SH-SY5Y (cell line): ENCODE data around the gene PCDHGC3.

Experiments used
- GATA2 ChIP-seq: IDR thresholded peaks from 2 replicates; pipeline ENCODE4 v1.6.1; 2011; ENCODE audit warnings: mild to moderate bottlenecking, low read depth, low read length
- GATA3 ChIP-seq: IDR thresholded peaks from 2 replicates; pipeline ENCODE4 v1.6.1; 2011; ENCODE audit warnings: low read depth, mild to moderate bottlenecking, low read length, moderate library complexity

The PCDHGC3 gene

GRCh38 chr5:141475625-141476131 lies at the start of gene PCDHGC3:
Gene PCDHGC3, plus strand, starts transcription at chr5:141475966. Its CDS starts 151 bp downstream, at chr5:141476117.
- TF ChIP-seq GATA2 (0 out of 2 replicates have a peak, but pooled peaks have one; percentile 24), GATA3 (no peak)

GRCh38 chr5:141427783-141428426 lies 47.9 kb upstream of the PCDHGC3 start:
- TF ChIP-seq GATA2 (no peak), GATA3 (no peak)

GRCh38 chr5:141430332-141431113 lies 45.2 kb upstream of the PCDHGC3 start, which contains the start of gene PCDHGA12:
Gene PCDHGA12, plus strand, starts transcription at chr5:141430507. Its CDS starts 253 bp downstream, at chr5:141430760.
- TF ChIP-seq GATA3 (no peak), GATA2 (no peak)

GRCh38 chr5:141431286-141431685 lies 44.5 kb upstream of the PCDHGC3 start:
- TF ChIP-seq GATA2: no peak
- TF ChIP-seq GATA3: no peak

GRCh38 chr5:141434006-141434405 lies 41.8 kb upstream of the PCDHGC3 start:
- TF ChIP-seq GATA2: no peak
- no peak for TF ChIP-seq GATA3

GRCh38 chr5:141437221-141437620 lies 38.5 kb upstream of the PCDHGC3 start:
- TF ChIP-seq GATA3 (no peak), GATA2 (no peak)

- no peak for TF ChIP-seq GATA3
- no peak for TF ChIP-seq GATA2
These were observed 36.2 kb upstream of the PCDHGC3 start for GRCh38 chr5:141439411-141440141.

GRCh38 chr5:141440341-141440740 lies 35.4 kb upstream of the PCDHGC3 start:
- TF ChIP-seq GATA3 (no peak), GATA2 (no peak)

GRCh38 chr5:141441571-141442170 lies 34.1 kb upstream of the PCDHGC3 start:
- TF ChIP-seq GATA2: no peak
- TF ChIP-seq GATA3: no peak

- TF ChIP-seq GATA3 (no peak), GATA2 (no peak)
These were observed 10.4 kb upstream of the PCDHGC3 start for GRCh38 chr5:141465351-141465750.

- TF ChIP-seq GATA2 (no peak), GATA3 (no peak)
These were observed 556 bp downstream of the PCDHGC3 start for GRCh38 chr5:141476132-141476911.

- TF ChIP-seq GATA3: no peak
- TF ChIP-seq GATA2: no peak
These were observed 1.3 kb downstream of the PCDHGC3 start for GRCh38 chr5:141477044-141477575.

GRCh38 chr5:141477815-141478214 lies 2.0 kb downstream of the PCDHGC3 start:
- no peak for TF ChIP-seq GATA2
- no peak for TF ChIP-seq GATA3
